NCI-H2196 (cell line): Measurements from ENCODE around the gene CFAP57.
"Not testable (repeated sequence)": the region's sequence is repeated elsewhere in the genome, so short reads cannot be mapped to it uniquely, and the experiment has no call there.

Experiments
- DNase-seq: peaks from one replicate; lab custom pipeline; 2025; ENCODE audit not compliant: unreplicated experiment; lab: John Stamatoyannopoulos, UW

CFAP57 gene

GRCh38 chr1:43171876-43172526, at the start of gene CFAP57, which contains the start of gene EBNA1BP2:
CFAP57 (plus strand) TSS chr1:43172330; CDS start chr1:43172754, 424 bp downstream.
EBNA1BP2 (minus strand) TSS chr1:43172290; CDS start chr1:43172118, 172 bp downstream.
- peak; percentile 86 for DNase-seq

GRCh38 chr1:43123031-43123430, 49.1 kb upstream of the CFAP57 start:
- DNase-seq: no peak

- DNase-seq: no peak
These were observed 43.3 kb upstream of the CFAP57 start for GRCh38 chr1:43128816-43129215.

GRCh38 chr1:43129426-43129825, 42.7 kb upstream of the CFAP57 start:
- DNase-seq: no peak

GRCh38 chr1:43134068-43134467, 38.1 kb upstream of the CFAP57 start:
- DNase-seq: no peak

- no peak for DNase-seq
These were observed 37.5 kb upstream of the CFAP57 start for GRCh38 chr1:43134640-43135039.

GRCh38 chr1:43135857-43136781, 36.0 kb upstream of the CFAP57 start:
- no peak for DNase-seq

GRCh38 chr1:43137445-43138052, 34.6 kb upstream of the CFAP57 start:
- DNase-seq: no peak

GRCh38 chr1:43139295-43139694, 32.8 kb upstream of the CFAP57 start:
- DNase-seq: not testable (repeated sequence)

- no peak for DNase-seq
These were observed 32.1 kb upstream of the CFAP57 start for GRCh38 chr1:43140010-43140409.

GRCh38 chr1:43140583-43140982, 31.5 kb upstream of the CFAP57 start:
- DNase-seq: no peak

GRCh38 chr1:43143441-43143888, 28.7 kb upstream of the CFAP57 start:
- no peak for DNase-seq

GRCh38 chr1:43144237-43144636, 27.9 kb upstream of the CFAP57 start:
- DNase-seq: no peak

GRCh38 chr1:43147625-43148327, 24.4 kb upstream of the CFAP57 start:
- peak; percentile 90 for DNase-seq

GRCh38 chr1:43149889-43150288, 22.2 kb upstream of the CFAP57 start:
- no peak for DNase-seq

- peak; percentile 33 for DNase-seq
These were observed 19.3 kb upstream of the CFAP57 start for GRCh38 chr1:43152866-43153265.

GRCh38 chr1:43153443-43153842, 18.7 kb upstream of the CFAP57 start:
- no peak for DNase-seq

GRCh38 chr1:43156026-43156425, 16.1 kb upstream of the CFAP57 start:
- DNase-seq: no peak

GRCh38 chr1:43165162-43165561, 7.0 kb upstream of the CFAP57 start:
- DNase-seq: no peak

GRCh38 chr1:43165765-43166164, 6.4 kb upstream of the CFAP57 start:
- no peak for DNase-seq

- DNase-seq: no peak
These were observed 736 bp upstream of the CFAP57 start for GRCh38 chr1:43171312-43171875.
